ENCODE results near the gene TYRP1. TPM values are rescaled to one million over a fixed set of nuclear protein-coding genes. Genes with fewer than 3 reads are reported as not detected.

The TYRP1 gene
- total RNA-seq, 4 donors from 2014 or later, result 0.81 to 2.2 TPM; not detected in 2

DNA sequence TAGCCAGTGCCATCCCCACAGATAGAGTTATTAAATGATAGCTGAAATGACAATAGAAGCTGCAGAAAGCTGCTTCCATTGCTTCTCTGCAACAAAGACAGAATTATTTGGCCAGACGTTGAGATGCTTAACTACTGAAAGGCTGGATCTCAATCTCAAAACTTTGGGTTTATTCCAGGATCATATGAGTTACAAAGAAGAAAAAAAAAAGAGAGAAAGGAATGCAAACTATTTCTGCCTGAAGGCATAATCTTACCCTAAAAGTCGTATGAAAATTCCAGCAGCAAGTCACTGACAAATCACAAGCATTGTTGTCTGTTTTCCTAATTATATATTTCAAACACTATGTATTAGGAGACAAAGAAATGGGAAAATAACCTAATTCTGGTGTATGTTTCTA, 12.8 kb upstream of the TYRP1 start:
- Histone ChIP-seq H3K36me3 (no peaks in the 10 kb centered on the region), H3K4me1 (no peaks in the 10 kb centered on the region), H3K9me3 (no peaks in the 10 kb centered on the region), H3K27me3 (no peaks in the 10 kb centered on the region), H3K4me3 (no peak overlapping the region), H3K27ac (no peak overlapping the region)
- ATAC-seq, result no peak
- TF ChIP-seq POLR2AphosphoS5 (IDR thresholded peaks at IDR 0.05) (no peak), POLR2A (IDR thresholded peaks at IDR 0.05) (no peak)
- 0 to 7% methylated on average over 2 of the region's 2 CpGs for WGBS, 2 donors (ENCODE audit: low coverage in 1 of 2)

DNA sequence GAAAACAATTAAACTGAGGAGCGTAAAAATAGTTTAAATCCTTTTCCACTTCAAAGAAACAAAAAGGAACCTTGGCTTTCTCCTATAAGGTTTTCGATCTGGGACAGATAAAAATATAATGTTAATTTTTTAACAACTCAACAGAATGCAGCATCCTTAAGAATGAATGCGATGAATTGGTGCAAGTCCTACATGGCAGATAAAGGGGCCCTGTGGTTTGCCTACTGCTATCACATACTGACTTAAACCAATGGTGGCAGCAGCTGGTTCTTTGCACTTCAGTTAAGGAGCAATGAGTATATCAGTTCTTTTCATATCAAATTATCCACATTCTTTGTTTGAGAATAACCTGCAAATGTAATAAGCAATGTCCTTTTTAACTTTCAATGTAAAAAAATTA, 12.4 kb upstream of the TYRP1 start:
- WGBS, 2 donors (ENCODE audit: low coverage in 1 of 2), result 72 to 88% methylated on average over 3 of the region's 3 CpGs

DNA sequence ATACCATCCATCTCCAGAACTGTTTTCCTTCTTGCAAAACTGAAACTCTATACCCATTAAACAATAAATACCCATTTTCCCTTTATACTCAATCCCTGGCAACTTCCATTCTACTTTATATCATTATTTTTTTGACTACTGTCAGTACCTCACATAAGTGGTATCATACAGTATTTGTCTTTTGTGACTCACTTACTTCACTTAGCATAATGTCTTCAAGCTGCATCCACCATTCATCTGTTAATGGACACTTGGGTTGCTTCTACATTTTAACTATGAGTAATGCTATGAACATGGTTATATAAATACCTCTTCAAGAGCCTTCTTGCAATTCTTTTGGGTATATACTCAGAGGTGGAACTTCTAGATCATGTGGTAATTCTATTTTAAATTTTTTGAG, 11.6 kb upstream of the TYRP1 start:
- no peaks in the 10 kb centered on the region for H3K36me3 ChIP-seq
- no peak overlapping the region for H3K27ac ChIP-seq
- H3K4me1 ChIP-seq, result no peaks in the 10 kb centered on the region
- TF ChIP-seq EP300 (IDR thresholded peaks at IDR 0.05) (no peak), POLR2AphosphoS5 (IDR thresholded peaks at IDR 0.05) (no peak), POLR2A (IDR thresholded peaks at IDR 0.05) (no peak)
- TF ChIP-seq, protein P1, sequence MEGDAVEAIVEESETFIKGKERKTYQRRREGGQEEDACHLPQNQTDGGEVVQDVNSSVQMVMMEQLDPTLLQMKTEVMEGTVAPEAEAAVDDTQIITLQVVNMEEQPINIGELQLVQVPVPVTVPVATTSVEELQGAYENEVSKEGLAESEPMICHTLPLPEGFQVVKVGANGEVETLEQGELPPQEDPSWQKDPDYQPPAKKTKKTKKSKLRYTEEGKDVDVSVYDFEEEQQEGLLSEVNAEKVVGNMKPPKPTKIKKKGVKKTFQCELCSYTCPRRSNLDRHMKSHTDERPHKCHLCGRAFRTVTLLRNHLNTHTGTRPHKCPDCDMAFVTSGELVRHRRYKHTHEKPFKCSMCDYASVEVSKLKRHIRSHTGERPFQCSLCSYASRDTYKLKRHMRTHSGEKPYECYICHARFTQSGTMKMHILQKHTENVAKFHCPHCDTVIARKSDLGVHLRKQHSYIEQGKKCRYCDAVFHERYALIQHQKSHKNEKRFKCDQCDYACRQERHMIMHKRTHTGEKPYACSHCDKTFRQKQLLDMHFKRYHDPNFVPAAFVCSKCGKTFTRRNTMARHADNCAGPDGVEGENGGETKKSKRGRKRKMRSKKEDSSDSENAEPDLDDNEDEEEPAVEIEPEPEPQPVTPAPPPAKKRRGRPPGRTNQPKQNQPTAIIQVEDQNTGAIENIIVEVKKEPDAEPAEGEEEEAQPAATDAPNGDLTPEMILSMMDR (IDR thresholded peaks at IDR 0.05), result no peak
- no peaks in the 10 kb centered on the region for H3K27me3 ChIP-seq
- H3K9me3 ChIP-seq, result no peaks in the 10 kb centered on the region
- H3K4me3 ChIP-seq, result no peak overlapping the region
- no peak for ATAC-seq

More for the DNA sequence above, 12.4 kb upstream of the TYRP1 start:
- H3K36me3 ChIP-seq, result no peaks in the 10 kb centered on the region
- no peak overlapping the region for H3K27ac ChIP-seq
- TF ChIP-seq EP300 (IDR thresholded peaks at IDR 0.05) (no peak), POLR2AphosphoS5 (IDR thresholded peaks at IDR 0.05) (no peak), POLR2A (IDR thresholded peaks at IDR 0.05) (no peak)
- TF ChIP-seq, protein P1 (IDR thresholded peaks at IDR 0.05), result no peak
- H3K27me3 ChIP-seq, result no peaks in the 10 kb centered on the region
- no peaks in the 10 kb centered on the region for H3K9me3 ChIP-seq
- no peaks in the 10 kb centered on the region for H3K4me1 ChIP-seq
- no peak for ATAC-seq
- H3K4me3 ChIP-seq, result no peak overlapping the region

DNA sequence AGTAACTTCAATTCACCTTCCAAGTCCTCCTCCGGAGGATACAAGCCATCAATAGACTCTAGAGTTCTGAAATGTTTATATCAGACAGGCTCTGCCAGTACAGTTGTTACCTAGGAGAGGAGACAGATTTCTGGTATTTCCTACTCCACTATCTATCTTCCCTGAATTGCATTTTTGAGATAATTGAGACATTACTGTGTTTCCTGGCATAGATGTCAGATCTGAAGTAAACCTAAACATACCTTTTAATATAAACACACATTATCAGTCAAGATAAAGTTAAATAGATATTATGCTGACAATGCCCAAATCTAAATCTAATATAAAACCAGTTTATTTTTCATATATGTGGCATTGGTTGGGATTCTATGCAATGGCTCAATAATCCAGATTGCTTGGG, 8.2 kb upstream of the TYRP1 start:
- H3K4me1 ChIP-seq, result no peaks in the 10 kb centered on the region
- H3K27me3 ChIP-seq, result no peaks in the 10 kb centered on the region
- no peak overlapping the region for H3K4me3 ChIP-seq
- no peak for TF ChIP-seq EP300 (IDR thresholded peaks at IDR 0.05)
- TF ChIP-seq POLR2AphosphoS5 (IDR thresholded peaks at IDR 0.05), result no peak
- TF ChIP-seq, protein P1 (IDR thresholded peaks at IDR 0.05), result no peak
- TF ChIP-seq POLR2A (IDR thresholded peaks at IDR 0.05), result no peak
- 10 to 67% methylated on average over 1 of the region's 1 CpG for WGBS, 2 donors (ENCODE audit: low coverage in 1 of 2)
- no peak overlapping the region for H3K27ac ChIP-seq
- H3K36me3 ChIP-seq, result no peaks in the 10 kb centered on the region
- H3K9me3 ChIP-seq, result no peaks in the 10 kb centered on the region
- no peak for ATAC-seq

DNA sequence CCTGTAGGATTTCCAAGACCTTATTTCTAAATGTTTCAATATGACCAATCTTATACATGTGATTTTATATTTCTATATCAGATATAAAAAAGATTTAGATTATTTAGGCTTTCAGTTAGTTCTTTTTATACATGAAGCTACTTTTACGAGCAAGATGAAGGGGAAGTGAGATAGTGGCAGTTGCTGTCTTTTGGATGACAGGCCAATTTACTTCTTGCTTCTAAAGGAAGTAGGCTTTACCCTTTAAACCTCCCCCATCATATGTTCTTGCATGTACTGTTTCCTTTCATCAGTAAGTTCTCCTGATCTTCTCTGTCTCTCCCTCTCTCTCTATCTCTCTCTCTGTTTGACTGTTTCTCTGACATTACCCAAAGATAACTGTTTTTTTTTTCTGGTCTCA, 4.0 kb upstream of the TYRP1 start:
- no peak for ATAC-seq
- TF ChIP-seq, protein P1 (IDR thresholded peaks at IDR 0.05), result no peak
- TF ChIP-seq POLR2AphosphoS5 (IDR thresholded peaks at IDR 0.05) (no peak), POLR2A (IDR thresholded peaks at IDR 0.05) (no peak), EP300 (IDR thresholded peaks at IDR 0.05) (no peak)

More for the DNA sequence above, 4.0 kb upstream of the TYRP1 start:
- Histone ChIP-seq H3K9me3 (no peaks in the 10 kb centered on the region), H3K4me3 (no peak overlapping the region), H3K27ac (no peak overlapping the region), H3K27me3 (no peaks in the 10 kb centered on the region), H3K36me3 (no peaks in the 10 kb centered on the region), H3K4me1 (no peaks in the 10 kb centered on the region)
- 88 to 89% methylated on average over 1 of the region's 1 CpG for WGBS, 2 donors (ENCODE audit: low coverage in 1 of 2)

All from gastroesophageal sphincter (tissue), 4 donors.